Lung (tissue), 12 donors: ENCODE results near the gene TSPAN17. TPM values are rescaled to one million over a fixed set of nuclear protein-coding genes. Genes with fewer than 3 reads are reported as not detected.

ENCODE experiments used
- ATAC-seq: fragments of 200-7000 bp; cut with Tn5 transposase; one replicate; pipeline ENCODE4 v1.9.1; 2020; ENCODE audit warnings: moderate number of reproducible peaks; ENCODE audit not compliant: insufficient read depth, low FRiP score
- DNase-seq, 3 donors: peaks; one replicate each; pipeline ENCODE4 v3.0.0-alpha.2; 2013 to 2017
- H3K27ac ChIP-seq, 2 donors: one replicate each; pipeline ENCODE4 v1.5.1; 2013; ENCODE audit warnings: mild to moderate bottlenecking in 2 of 2, moderate library complexity in 2 of 2, control low read depth in 1 of 2, inconsistent platforms in 1 of 2, low read depth in 1 of 2, low read length in 1 of 2
- H3K27me3 ChIP-seq, 3 donors: one replicate each; pipeline ENCODE4 v1.5.1; 2013; ENCODE audit warnings: low read length in 2 of 3; ENCODE audit not compliant: control insufficient read depth in 3 of 3, insufficient read depth in 3 of 3
- H3K36me3 ChIP-seq, 4 donors: one replicate each; pipeline ENCODE4 v1.5.1; 2013; ENCODE audit warnings: low read length in 4 of 4, mild to moderate bottlenecking in 1 of 4, moderate library complexity in 1 of 4; ENCODE audit not compliant: control insufficient read depth in 4 of 4, insufficient read depth in 4 of 4
- H3K4me1 ChIP-seq, 5 donors: one replicate each; pipeline ENCODE4 v1.5.1; 2013; ENCODE audit warnings: low read length in 5 of 5, mild to moderate bottlenecking in 2 of 5, moderate library complexity in 1 of 5; ENCODE audit not compliant: control insufficient read depth in 5 of 5, insufficient read depth in 5 of 5
- H3K4me3 ChIP-seq: one replicate; pipeline ENCODE4 v1.5.1; 2013; ENCODE audit warnings: mild to moderate bottlenecking, control low read depth, moderate library complexity
- H3K9ac ChIP-seq, 2 donors: one replicate each; pipeline ENCODE4 v1.5.1; 2013; ENCODE audit warnings: low read length in 2 of 2, control low read depth in 1 of 2; ENCODE audit not compliant: insufficient read depth in 1 of 2
- H3K9me3 ChIP-seq, 4 donors: one replicate each; pipeline ENCODE4 v1.5.1; 2013; ENCODE audit warnings: low read length in 3 of 4, mild to moderate bottlenecking in 1 of 4, moderate library complexity in 1 of 4; ENCODE audit not compliant: control insufficient read depth in 4 of 4, insufficient read depth in 3 of 4
- CTCF ChIP-seq: IDR thresholded peaks from 2 replicates; pipeline ENCODE4 v1.5.1; 2012; ENCODE audit warnings: mild to moderate bottlenecking; ENCODE audit errors: control extremely low read depth, extremely low read depth
- WGBS, 2 donors: extraction: QIAGEN DNeasy Blood & Tissue Kit; methylation state at CpG; one replicate each; pipeline ENCODE4 v1.1.7; 2013; 5-methylcytosine and 5-hydroxymethylcytosine counted together
- polyA plus RNA-seq, 2 donors: library from polyadenylated mRNA; stranded (reverse); fragments of 200-250 nt; gene quantifications; one replicate each; pipeline ENCODE4 v1.2.1, GENCODE V29; 2013
- total RNA-seq, 2 donors: library from RNA; depleted of rRNA in 1 of 2; stranded (reverse); fragments of >200 nt in 1 of 2; gene quantifications; one replicate each; pipeline ENCODE4 v1.2.1, GENCODE V29; 2014 to 2021
- donor health status: control.
- donor health status: control.
- donor health status: Bipolar disorder and iron deficiency.
- donor health status: healthy.
- donor health status: DM: yes; HTN: yes; CAD: no.

TSPAN17 gene
- total and polyA plus RNA-seq, 4 donors: 14.8 to 37.4 (median 27.8) TPM

GRCh38 chr5:176651472-176651980 is 4.2 kb downstream of the TSPAN17 start:
- Histone ChIP-seq H3K36me3 (peaks cover 0 to 22% (median 15%) of the 10 kb centered on the region in 4 donors), H3K4me3 (no peak overlapping the region), H3K4me1 (peaks cover 0 to 13% (median 3%) of the 10 kb centered on the region in 5 donors), H3K9me3 (no peaks in the 10 kb centered on the region), H3K27me3 (no peaks in the 10 kb centered on the region), H3K9ac (no peak overlapping the region), H3K27ac (no peak overlapping the region)
- no peak for DNase-seq
- WGBS, 2 donors: 94% methylated on average over 17 of the region's 17 CpGs
- TF ChIP-seq CTCF: no peak
- no peak for ATAC-seq

- no peak overlapping the region for H3K9ac ChIP-seq
- no peak overlapping the region for H3K4me3 ChIP-seq
- ATAC-seq: no peak
- peaks cover 0 to 27% (median 15%) of the 10 kb centered on the region in 4 donors for H3K36me3 ChIP-seq
- H3K27me3 ChIP-seq: no peaks in the 10 kb centered on the region
- no peaks in the 10 kb centered on the region for H3K9me3 ChIP-seq
- H3K4me1 ChIP-seq: peaks cover 0 to 9% (median 0%) of the 10 kb centered on the region in 5 donors
- 80 to 83% methylated on average over 8 of the region's 8 CpGs for WGBS, 2 donors
- H3K27ac ChIP-seq: no peak overlapping the region
- no peak for TF ChIP-seq CTCF
- DNase-seq: no peak
These were observed 4.9 kb downstream of the TSPAN17 start for GRCh38 chr5:176652136-176652535.

GRCh38 chr5:176653401-176654385 is 6.4 kb downstream of the TSPAN17 start:
- no peak overlapping the region for H3K27ac ChIP-seq
- no peak overlapping the region for H3K9ac ChIP-seq
- no peaks in the 10 kb centered on the region for H3K27me3 ChIP-seq
- TF ChIP-seq CTCF: no peak
- no peak overlapping the region for H3K4me3 ChIP-seq
- H3K4me1 ChIP-seq: peaks cover 0 to 7% (median 0%) of the 10 kb centered on the region in 5 donors
- no peak for DNase-seq
- ATAC-seq: no peak
- no peaks in the 10 kb centered on the region for H3K9me3 ChIP-seq
- WGBS, 2 donors: 87 to 92% methylated on average over 18 of the region's 18 CpGs
- H3K36me3 ChIP-seq: peaks cover 0 to 29% (median 15%) of the 10 kb centered on the region in 4 donors
